Natural killer cell treated with Interleukin-12 subunit alpha and Interleukin-12 subunit beta and Interleukin-15 and Interleukin-18, amount 100 ng/mL, for 72 hours (primary cell): ENCODE data around the gene TLCD3B. TPM values are rescaled to one million over a fixed set of nuclear protein-coding genes. Genes with fewer than 3 reads are reported as not detected.

Experiments
- ATAC-seq, 2 donors: fragments of 150-1000 bp; cut with Tn5 transposase in 1 of 2; sonication (Bioruptor Pico), chemical (Tn5 transposase) in 1 of 2; 2 replicates each; pipeline ENCODE4 v1.10.0; 2021
- DNase-seq: peaks from one replicate; pipeline ENCODE4 v3.0.0; 2022; ENCODE audit warnings: low spot score
- H3K27ac Mint-ChIP-seq, 2 donors: 1 replicate in 1 of 2; 2 replicates in 1 of 2; pipeline ENCODE4 v1.8.0; 2022; ENCODE audit warnings: mixed read lengths in 2 of 2, mild to moderate bottlenecking in 1 of 2, moderate library complexity in 1 of 2
- H3K27me3 Mint-ChIP-seq, 2 donors: 1 replicate in 1 of 2; 2 replicates in 1 of 2; pipeline ENCODE4 v1.8.0; 2022; ENCODE audit warnings: mixed read lengths in 2 of 2
- H3K36me3 Mint-ChIP-seq: one replicate; pipeline ENCODE4 v1.8.0; 2022; ENCODE audit warnings: mixed read lengths
- H3K4me1 Mint-ChIP-seq, 2 donors: 1 replicate in 1 of 2; 2 replicates in 1 of 2; pipeline ENCODE4 v1.8.0; 2022; ENCODE audit warnings: low read depth in 2 of 2, mixed read lengths in 2 of 2, mild to moderate bottlenecking in 1 of 2
- H3K4me3 Mint-ChIP-seq: one replicate; pipeline ENCODE4 v1.8.0; 2022; ENCODE audit warnings: mixed read lengths
- H3K9me3 Mint-ChIP-seq: 2 replicates; pipeline ENCODE4 v1.8.0; 2022; ENCODE audit warnings: mixed read lengths
- total RNA-seq, 2 donors: library from RNA; stranded (reverse); gene quantifications; one replicate each; pipeline ENCODE4 v1.2.3, GENCODE V29; 2022

Gene TLCD3B
- total RNA-seq, 2 donors from 2014 or later, result 1.4 to 5.3 TPM

DNA sequence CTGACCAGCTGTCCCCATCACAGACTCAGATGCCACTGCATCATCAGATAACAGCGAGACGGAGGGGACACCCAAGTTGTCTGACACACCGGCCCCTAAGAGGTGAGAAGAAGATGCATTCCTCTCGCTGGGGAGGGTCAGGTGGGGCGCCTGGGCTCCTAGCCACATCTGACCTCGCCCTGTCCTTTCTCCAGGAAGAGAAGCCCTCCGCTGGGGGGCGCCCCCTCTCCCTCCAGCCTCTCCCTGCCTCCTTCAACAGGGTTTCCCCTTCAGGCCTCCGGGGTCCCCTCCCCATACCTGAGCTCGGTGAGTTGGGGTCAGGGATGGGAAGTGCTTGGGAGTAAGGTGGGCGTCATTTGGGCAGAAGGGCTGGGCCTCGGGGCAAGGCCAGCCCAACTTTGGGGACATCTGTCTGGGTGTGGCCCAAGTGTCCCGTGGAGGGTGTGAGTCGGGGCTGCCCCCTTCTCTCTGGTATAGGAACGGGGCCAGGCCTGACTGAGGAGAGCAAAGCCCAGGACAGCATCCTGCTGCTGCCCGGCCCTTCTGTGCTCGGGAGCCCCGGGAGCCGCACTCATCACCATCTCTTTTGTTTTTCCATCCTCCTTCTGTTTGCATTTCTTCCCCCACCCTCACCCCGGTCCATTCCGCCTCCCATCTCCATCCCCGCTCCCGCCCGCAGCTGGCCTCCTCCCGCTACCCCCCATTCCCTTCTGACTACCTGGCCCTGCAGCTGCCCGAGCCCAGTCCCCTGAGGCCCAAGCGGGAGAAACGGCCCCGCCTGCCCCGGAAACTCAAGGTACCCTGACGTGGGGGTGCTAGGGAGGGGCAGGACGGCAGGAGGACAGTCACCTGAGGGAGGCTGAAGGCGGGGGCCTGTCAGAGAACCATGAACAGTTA is 30.1 kb downstream of the TLCD3B start:
- H3K36me3 Mint-ChIP-seq, result peaks cover 5% of the 10 kb centered on the region
- no peaks in the 10 kb centered on the region for H3K27me3 Mint-ChIP-seq
- peaks cover 20 to 34% of the 10 kb centered on the region in 2 donors for H3K4me1 Mint-ChIP-seq
- no peak overlapping the region for H3K27ac Mint-ChIP-seq
- DNase-seq (peak; percentile 60), ATAC-seq (no peak)
- H3K9me3 Mint-ChIP-seq, result no peaks in the 10 kb centered on the region
- H3K4me3 Mint-ChIP-seq, result no peak overlapping the region

DNA sequence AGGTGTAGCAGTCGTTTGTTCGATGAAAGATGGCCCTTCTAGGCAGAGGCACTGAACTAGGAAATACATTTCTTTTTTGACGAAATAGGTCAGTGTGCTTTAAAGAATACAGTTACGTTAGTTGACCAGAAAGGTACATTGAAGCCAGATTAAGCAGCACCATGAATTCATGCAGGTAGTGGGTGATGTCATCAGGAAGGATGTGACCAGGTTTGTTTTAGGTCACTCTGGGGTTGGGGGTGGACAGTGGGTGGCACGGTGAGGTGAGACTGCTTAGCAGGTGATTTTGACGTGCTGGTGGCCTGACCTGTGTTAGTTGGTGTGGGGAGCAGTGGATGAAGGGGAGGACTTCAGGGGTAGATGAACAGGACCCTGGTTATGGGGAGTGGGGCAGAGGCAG is 31.5 kb downstream of the TLCD3B start:
- peaks cover 5% of the 10 kb centered on the region for H3K36me3 Mint-ChIP-seq
- H3K4me1 Mint-ChIP-seq, result peaks cover 25 to 43% of the 10 kb centered on the region in 2 donors
- H3K27ac Mint-ChIP-seq, result no peak overlapping the region
- H3K9me3 Mint-ChIP-seq, result no peaks in the 10 kb centered on the region
- no peaks in the 10 kb centered on the region for H3K27me3 Mint-ChIP-seq
- no peak for ATAC-seq
- no peak overlapping the region for H3K4me3 Mint-ChIP-seq
- no peak for DNase-seq

DNA sequence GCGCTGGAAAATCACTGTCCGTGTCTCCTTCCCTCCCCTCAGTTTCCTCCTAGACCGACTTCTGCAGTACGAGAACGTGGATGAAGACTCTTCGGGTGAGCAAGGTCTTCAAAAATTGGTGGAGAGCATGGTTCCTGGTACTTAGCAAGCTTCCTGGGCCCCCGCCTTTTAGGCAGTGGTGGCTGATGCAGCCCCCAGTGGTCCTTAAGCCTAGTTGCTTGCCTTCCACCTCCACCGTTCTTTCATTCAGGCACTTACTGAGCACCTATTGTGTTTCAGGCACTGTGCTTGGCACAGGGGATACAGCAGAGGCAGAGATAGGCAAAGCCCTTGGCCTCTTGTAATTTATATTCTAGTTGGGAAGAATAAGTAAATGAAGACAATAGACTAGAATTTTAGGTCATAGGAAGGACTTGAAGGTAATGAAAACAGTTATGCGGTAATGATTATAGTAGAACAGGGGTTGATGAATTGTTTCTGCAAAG is 34.3 kb downstream of the TLCD3B start:
- no peak for ATAC-seq
- H3K27ac Mint-ChIP-seq, result peak overlapping the region; percentile 96 to 98
- H3K27me3 Mint-ChIP-seq, result no peaks in the 10 kb centered on the region
- no peak for DNase-seq
- no peaks in the 10 kb centered on the region for H3K9me3 Mint-ChIP-seq
- H3K4me1 Mint-ChIP-seq, result peaks cover 27 to 45% of the 10 kb centered on the region in 2 donors
- H3K36me3 Mint-ChIP-seq, result no peaks in the 10 kb centered on the region
- peak overlapping the region; percentile 97 for H3K4me3 Mint-ChIP-seq

DNA sequence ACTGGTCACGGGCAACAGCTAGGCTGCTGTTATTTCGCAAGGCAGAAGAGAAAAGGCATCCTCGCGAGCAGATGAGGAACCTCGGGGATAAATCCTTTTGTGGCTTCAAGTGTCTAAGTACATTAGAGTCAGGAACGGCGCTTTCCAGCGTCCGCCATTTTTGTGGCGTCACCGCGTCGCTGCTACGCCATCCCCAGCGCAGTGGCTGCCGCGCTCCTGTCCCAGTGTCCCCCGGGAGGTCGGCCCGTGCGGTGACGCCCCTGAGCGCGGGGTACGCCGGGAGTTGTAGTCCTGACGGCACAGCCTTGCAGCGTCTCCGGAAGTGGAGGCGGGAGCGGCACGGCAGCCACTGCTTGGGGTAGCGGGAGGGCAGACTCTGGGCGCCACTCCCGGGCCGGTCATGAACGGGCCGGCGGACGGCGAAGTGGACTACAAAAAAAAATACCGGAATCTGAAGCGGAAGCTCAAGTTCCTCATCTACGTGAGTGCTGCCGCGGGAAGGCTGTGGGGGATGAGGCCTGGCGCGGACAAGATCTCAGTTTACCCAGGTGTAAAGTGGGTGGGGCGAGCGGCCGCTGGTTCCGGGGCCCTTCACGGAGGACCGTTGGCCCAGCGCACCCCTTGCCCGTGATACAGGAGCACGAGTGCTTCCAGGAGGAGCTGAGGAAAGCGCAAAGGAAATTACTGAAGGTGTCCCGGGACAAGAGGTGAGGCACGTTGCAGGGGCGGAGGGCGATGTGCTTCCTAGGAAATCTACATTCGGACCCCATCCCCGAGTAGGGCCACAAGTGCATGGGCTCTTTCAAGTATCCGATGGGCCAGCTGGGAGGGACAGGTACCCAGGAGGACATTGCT is 34.9 kb downstream of the TLCD3B start, which contains the start of gene INO80E:
TSS of gene INO80E (plus strand) at position 331 of the 855 bp plus-strand sequence. CDS start at position 401, 70 bp downstream.
- H3K9me3 Mint-ChIP-seq, result no peaks in the 10 kb centered on the region
- peak within 1 kb of the TSS; percentile 97 for H3K4me3 Mint-ChIP-seq
- no peaks in the 10 kb centered on the region for H3K27me3 Mint-ChIP-seq
- ATAC-seq (peak; percentile 99 to 100), DNase-seq (peak; percentile 100)
- H3K36me3 Mint-ChIP-seq, result no peaks in the 10 kb centered on the region
- peak within 1 kb of the TSS; percentile 96 to 98 for H3K27ac Mint-ChIP-seq
- peaks cover 25 to 44% of the 10 kb centered on the region in 2 donors for H3K4me1 Mint-ChIP-seq

DNA sequence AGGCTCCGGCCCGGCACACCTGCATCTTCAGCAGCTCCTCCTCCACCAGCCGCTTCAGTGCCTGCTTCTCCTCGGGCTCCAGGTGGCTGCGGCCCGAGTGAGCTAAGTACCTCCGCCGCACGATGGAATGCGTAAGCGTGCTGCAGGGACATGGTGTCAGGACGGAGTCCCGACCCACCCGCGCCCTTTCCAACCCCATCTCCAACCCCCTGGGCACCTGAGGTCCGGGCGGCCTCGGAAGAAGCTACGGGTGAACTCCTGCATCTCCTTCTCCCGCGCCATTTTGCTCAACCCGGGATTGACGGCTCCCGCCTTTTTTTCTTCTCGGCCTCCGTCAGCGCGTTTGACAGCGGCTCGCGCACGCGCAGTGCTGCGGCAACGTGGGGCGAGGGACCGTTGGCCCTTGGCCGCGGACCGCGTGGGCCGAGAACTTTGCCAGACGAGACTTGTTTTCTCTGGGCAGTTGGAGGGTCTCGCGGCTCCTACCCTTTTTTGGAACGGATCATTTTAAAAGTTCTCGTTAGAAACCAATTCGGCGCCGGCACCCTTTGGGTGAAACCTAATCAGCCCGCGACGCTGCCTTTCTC is 35.7 kb downstream of the TLCD3B start, which contains the start of gene HIRIP3:
TSS of gene HIRIP3 (minus strand) at position 294 of the 587 bp plus-strand sequence. CDS start at position 282, 12 bp downstream.
- Mint-ChIP-seq H3K36me3 (no peaks in the 10 kb centered on the region), H3K27ac (peak within 1 kb of the TSS; percentile 96 to 98), H3K4me1 (peaks cover 25 to 44% of the 10 kb centered on the region in 2 donors), H3K9me3 (no peaks in the 10 kb centered on the region), H3K27me3 (no peaks in the 10 kb centered on the region), H3K4me3 (peak within 1 kb of the TSS; percentile 97)
- ATAC-seq, result peak; percentile 77 to 82
- peak; percentile 91 for DNase-seq

DNA sequence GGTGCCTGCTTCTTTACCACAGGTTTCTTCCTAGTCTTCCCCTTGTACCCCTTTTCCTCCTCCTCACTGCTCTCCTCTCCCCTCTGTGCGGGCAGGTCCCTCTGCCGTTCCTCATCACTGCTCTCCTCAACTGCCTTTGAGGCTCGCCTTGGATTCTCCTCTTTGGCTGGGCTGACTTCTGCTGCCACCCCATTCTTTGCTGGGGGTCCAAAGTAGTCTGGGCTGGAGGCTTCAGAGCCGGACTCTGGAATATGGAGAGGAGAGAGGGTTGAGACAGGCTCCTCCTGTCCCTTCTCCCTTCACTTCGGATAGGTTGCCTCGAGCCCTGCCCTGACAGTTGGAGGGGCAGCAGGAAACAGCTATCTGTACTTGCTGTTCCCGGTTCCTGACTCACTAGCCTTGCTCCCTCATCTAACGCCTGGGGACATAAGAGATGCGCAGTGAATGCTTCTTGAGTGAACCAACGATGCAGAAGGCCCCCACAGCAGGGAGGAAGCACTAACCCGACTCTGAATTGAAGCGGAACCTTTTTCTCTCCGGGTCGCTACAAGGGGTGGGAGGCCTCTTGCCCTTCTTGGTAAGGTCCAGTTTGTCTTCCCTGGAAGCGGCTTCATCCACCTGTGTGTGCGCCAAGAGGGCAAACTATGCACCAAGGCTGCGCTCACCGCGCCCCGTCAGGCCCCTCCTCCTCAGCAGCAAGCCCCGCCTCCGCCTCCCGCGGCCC is 36.3 kb downstream of the TLCD3B start:
- H3K4me1 Mint-ChIP-seq, result peaks cover 25 to 43% of the 10 kb centered on the region in 2 donors
- no peaks in the 10 kb centered on the region for H3K9me3 Mint-ChIP-seq
- H3K36me3 Mint-ChIP-seq, result no peaks in the 10 kb centered on the region
- H3K27ac Mint-ChIP-seq, result peak overlapping the region; percentile 96 to 98
- peak; percentile 51 to 53 for ATAC-seq
- no peaks in the 10 kb centered on the region for H3K27me3 Mint-ChIP-seq
- peak overlapping the region; percentile 97 for H3K4me3 Mint-ChIP-seq
- DNase-seq, result peak; percentile 76

DNA sequence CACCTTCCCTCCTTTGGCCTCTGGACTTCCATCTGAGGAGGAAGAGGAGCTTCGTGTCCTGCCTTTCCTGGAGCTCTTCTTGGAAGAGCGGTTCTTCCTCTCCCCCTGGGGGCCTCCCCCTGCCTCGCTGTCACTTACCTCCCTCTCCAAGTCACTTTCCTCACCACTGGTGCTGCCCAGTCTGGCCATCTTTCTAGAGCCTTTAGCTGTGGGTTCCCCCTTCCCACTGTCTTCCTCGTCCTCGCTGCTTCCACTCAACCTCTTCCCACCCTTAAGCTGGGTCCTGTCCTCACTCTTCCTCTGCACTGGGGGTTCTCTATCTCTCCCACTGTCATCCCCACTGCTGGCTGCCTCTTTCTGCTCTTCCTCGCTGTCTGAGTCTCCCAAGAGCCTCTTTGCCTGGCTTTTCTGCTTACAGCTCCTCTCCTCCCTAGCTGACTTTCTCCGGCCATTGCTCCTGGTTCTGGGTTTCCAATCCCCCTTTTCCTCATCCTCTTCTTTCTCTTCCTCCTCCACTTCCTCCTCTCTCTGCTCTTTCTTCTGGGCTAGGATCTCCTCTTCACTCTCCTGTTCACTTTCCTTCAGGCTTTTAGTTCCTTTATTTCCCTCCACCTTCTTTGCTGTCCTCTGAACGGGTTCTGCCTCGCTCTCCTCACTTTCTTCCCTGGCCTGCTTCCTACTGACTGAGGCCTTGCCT is 37.0 kb downstream of the TLCD3B start:
- H3K4me3 Mint-ChIP-seq, result peak overlapping the region; percentile 97
- ATAC-seq (no peak), DNase-seq (peak; percentile 51)
- peak overlapping the region; percentile 96 to 98 for H3K27ac Mint-ChIP-seq
- H3K4me1 Mint-ChIP-seq, result peaks cover 27 to 36% of the 10 kb centered on the region in 2 donors
- no peaks in the 10 kb centered on the region for H3K9me3 Mint-ChIP-seq
- no peaks in the 10 kb centered on the region for H3K27me3 Mint-ChIP-seq
- peaks cover 2% of the 10 kb centered on the region for H3K36me3 Mint-ChIP-seq

DNA sequence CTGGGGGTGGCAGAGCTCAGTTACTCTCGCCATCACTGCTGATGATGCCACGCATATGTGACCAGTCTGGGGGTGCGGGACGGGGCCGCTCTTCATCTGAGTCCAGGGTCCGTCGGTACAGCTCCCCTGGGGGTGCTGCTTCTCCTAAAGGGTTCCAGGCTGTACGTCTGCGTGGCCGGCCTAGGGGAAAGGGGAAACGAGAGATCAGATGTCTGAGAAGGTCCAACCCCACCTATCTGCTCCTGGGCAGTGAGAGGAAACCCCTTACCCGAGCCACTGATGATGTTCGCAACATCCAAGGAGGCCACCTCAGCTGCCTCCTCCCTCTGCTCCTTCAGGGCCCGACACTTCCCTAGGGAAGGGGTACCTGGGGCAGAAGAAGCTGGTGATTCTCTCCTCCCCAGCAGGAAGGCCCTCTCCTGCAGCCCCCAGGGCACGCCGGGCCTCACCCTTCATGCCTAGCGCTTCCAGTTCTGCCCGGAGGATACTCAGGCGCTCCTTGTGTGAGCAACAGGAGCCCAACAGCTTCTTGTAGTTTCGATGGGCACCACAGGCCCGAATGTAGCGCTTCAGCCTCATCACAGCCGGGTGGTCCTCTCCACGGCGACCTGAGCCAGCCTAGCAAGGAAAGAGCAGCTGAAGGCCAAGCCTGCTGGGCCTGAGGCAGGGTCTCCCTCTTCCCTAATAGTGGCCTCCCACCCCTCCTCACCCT is 37.7 kb downstream of the TLCD3B start:
- H3K9me3 Mint-ChIP-seq, result no peaks in the 10 kb centered on the region
- peak overlapping the region; percentile 96 to 98 for H3K27ac Mint-ChIP-seq
- H3K36me3 Mint-ChIP-seq, result peaks cover 6% of the 10 kb centered on the region
- H3K4me1 Mint-ChIP-seq, result peaks cover 29 to 31% of the 10 kb centered on the region in 2 donors
- DNase-seq (peak; percentile 53), ATAC-seq (no peak)
- no peaks in the 10 kb centered on the region for H3K27me3 Mint-ChIP-seq
- no peak overlapping the region for H3K4me3 Mint-ChIP-seq

DNA sequence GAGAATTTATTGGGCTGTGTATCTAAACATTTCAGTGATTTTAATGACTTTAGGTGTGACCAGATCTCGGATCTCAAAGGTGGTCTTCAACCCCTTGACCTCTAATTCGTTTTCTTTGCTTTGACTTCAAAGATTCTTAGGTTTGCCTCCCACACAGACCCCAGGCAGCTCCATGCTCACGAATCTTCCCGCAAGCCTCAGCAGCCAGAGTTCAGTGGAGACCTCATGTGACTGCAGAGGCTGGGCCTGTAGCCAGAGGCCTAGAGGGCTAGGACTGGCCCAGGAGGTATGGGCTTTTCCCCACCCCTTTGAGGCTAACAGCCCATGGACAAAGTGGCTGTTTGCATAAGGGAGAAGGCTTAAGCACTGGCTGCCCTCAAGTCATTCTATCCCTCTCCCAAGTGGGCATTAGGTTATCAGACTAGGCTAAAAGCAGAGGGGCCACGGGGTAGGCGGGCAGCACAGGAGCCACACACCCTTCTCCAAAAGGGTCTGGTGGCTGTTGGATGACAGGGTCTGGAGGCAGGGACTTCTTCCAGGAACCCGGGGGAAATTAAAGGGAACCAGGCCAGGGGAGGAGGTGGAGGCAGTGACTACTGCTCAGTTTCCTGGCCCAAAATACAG is 38.6 kb downstream of the TLCD3B start:
- H3K4me3 Mint-ChIP-seq, result no peak overlapping the region
- no peak for ATAC-seq
- no peaks in the 10 kb centered on the region for H3K9me3 Mint-ChIP-seq
- DNase-seq, result no peak
- H3K36me3 Mint-ChIP-seq, result peaks cover 6% of the 10 kb centered on the region
- peaks cover 27 to 29% of the 10 kb centered on the region in 2 donors for H3K4me1 Mint-ChIP-seq
- H3K27me3 Mint-ChIP-seq, result no peaks in the 10 kb centered on the region
- peak overlapping the region in 1 of 2 donors; percentile 61 for H3K27ac Mint-ChIP-seq

DNA sequence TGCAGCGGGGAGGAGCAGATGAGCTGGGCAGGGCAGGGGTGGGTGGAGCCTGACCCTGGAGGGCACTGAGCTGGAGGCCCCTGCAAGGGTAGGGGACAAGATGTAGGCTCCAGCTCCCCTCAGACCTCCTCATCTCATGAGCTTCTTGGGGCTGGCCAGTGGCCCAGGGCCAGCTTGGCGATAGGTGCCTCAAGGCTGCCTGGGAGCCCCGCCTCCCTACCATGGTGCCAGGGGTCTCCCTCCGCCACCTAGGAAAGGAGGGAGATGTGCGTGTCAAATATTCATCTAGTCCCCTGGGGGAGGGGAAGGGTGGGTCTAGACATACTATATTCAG is 39.5 kb downstream of the TLCD3B start:
- no peak for DNase-seq
- ATAC-seq, result no peak
- Mint-ChIP-seq H3K9me3 (no peaks in the 10 kb centered on the region), H3K27ac (no peak overlapping the region), H3K36me3 (peaks cover 6% of the 10 kb centered on the region), H3K4me1 (peaks cover 22 to 24% of the 10 kb centered on the region in 2 donors), H3K27me3 (no peaks in the 10 kb centered on the region), H3K4me3 (no peak overlapping the region)

DNA sequence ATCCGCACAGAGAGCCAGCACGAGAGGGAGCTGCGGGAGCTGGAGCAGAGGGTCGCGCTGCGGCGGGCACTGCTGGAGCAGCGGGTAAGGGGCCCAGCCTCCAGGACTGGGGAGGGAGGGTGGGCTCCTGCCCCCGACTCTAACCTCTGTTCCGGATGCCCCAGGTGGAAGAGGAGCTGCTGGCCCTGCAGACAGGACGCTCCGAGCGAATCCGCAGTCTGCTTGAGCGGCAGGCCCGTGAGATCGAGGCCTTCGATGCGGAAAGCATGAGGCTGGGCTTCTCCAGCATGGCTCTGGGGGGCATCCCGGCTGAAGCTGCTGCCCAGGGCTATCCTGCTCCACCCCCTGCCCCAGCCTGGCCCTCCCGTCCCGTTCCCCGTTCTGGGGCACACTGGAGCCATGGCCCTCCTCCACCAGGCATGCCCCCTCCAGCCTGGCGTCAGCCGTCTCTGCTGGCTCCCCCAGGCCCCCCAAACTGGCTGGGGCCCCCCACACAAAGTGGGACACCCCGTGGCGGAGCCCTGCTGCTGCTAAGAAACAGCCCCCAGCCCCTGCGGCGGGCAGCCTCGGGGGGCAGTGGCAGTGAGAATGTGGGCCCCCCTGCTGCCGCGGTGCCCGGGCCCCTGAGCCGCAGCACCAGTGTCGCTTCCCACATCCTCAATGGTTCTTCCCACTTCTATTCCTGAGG is 40.0 kb downstream of the TLCD3B start:
- no peak for DNase-seq
- no peaks in the 10 kb centered on the region for H3K27me3 Mint-ChIP-seq
- peaks cover 7% of the 10 kb centered on the region for H3K36me3 Mint-ChIP-seq
- ATAC-seq, result no peak
- no peak overlapping the region for H3K4me3 Mint-ChIP-seq
- H3K27ac Mint-ChIP-seq, result no peak overlapping the region
- no peaks in the 10 kb centered on the region for H3K9me3 Mint-ChIP-seq
- peaks cover 17 to 19% of the 10 kb centered on the region in 2 donors for H3K4me1 Mint-ChIP-seq
